RWPE2 (cell line): Measurements from ENCODE around the gene AP4B1.

Experiments used
- ATAC-seq: fragments of 200-7000 bp; cut with Tn5 transposase; 3 replicates; pipeline ENCODE4 v1.9.1; 2021; ENCODE audit warnings: low read depth
- DNase-seq: peaks from one replicate; pipeline ENCODE4 v3.0.0-alpha.2; 2020; ENCODE audit warnings: low spot score
- H3K27ac ChIP-seq: fragments of 450-650 bp; 2 replicates; pipeline ENCODE4 v1.5.1; 2017; ENCODE audit warnings: mild to moderate bottlenecking; ENCODE audit not compliant: poor library complexity, severe bottlenecking
- H3K27me3 ChIP-seq: fragments of 250-450 bp; sonication (Bioruptor Pico); 2 replicates; pipeline ENCODE4 v1.5.1; 2021; ENCODE audit warnings: mild to moderate bottlenecking, moderate library complexity; ENCODE audit not compliant: insufficient read depth, poor library complexity, severe bottlenecking
- H3K36me3 ChIP-seq: fragments of 250-450 bp; sonication (Bioruptor Pico); 2 replicates; pipeline ENCODE4 v1.5.1; 2020; ENCODE audit warnings: low read depth, mild to moderate bottlenecking, moderate library complexity
- H3K4me1 ChIP-seq: fragments of 250-450 bp; sonication (Bioruptor Pico); 2 replicates; pipeline ENCODE4 v1.5.1; 2021; ENCODE audit warnings: mild to moderate bottlenecking, moderate library complexity; ENCODE audit not compliant: insufficient read depth, poor library complexity, severe bottlenecking
- H3K4me3 ChIP-seq: fragments of 250-450 bp; sonication (Bioruptor Pico); 2 replicates; pipeline ENCODE4 v1.5.1; 2021; ENCODE audit warnings: mild to moderate bottlenecking, moderate library complexity; ENCODE audit not compliant: severe bottlenecking
- H3K9me3 ChIP-seq: fragments of 250-450 bp; sonication (Bioruptor Pico); 2 replicates; pipeline ENCODE4 v1.5.1; 2021; ENCODE audit warnings: mild to moderate bottlenecking, moderate library complexity; ENCODE audit not compliant: severe bottlenecking
- TF ChIP-seq, protein P1 (sequence below): fragments of 450-650 bp; IDR thresholded peaks from one replicate; pipeline ENCODE4 v1.5.1; 2017; ENCODE audit warnings: mild to moderate bottlenecking, moderate library complexity; ENCODE audit not compliant: poor library complexity, severe bottlenecking

AP4B1 gene

DNA sequence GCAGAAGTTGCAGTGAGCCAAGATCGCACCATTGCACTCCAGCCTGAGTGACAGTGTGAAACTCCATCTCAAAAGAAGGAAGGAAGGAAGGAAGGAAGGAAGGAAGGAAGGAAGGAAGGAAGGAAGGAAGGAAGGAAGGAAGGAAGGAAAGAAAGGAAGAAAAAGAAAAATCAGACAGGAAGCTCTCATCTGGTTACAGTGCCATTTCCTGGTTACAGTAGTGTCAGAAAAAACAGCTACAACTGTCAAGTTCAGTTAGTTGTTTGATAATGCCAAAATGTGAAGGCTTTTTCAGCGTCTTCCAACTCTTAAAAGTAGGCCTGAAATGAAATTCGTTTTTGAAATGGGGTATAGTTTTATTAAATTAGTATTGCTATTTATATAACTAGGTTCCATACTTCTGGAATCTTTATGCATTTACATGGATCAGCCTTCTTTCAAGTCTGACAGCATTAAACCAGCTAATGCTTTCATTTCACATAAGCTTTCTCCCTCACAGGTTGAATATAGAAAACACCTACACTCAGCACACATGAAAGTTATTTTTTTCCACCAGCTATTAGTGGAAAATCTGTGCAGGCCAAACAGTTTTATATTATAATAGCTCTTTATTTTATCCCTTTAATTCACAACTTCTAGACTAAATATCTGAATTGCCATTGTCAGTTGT, 54.3 kb downstream of the AP4B1 start:
- no peaks in the 10 kb centered on the region for H3K27me3 ChIP-seq
- H3K36me3 ChIP-seq, result no peaks in the 10 kb centered on the region
- DNase-seq (no peak), ATAC-seq (no peak)
- no peaks in the 10 kb centered on the region for H3K9me3 ChIP-seq
- H3K4me3 ChIP-seq, result no peak overlapping the region
- no peaks in the 10 kb centered on the region for H3K4me1 ChIP-seq
- TF ChIP-seq, protein P1, sequence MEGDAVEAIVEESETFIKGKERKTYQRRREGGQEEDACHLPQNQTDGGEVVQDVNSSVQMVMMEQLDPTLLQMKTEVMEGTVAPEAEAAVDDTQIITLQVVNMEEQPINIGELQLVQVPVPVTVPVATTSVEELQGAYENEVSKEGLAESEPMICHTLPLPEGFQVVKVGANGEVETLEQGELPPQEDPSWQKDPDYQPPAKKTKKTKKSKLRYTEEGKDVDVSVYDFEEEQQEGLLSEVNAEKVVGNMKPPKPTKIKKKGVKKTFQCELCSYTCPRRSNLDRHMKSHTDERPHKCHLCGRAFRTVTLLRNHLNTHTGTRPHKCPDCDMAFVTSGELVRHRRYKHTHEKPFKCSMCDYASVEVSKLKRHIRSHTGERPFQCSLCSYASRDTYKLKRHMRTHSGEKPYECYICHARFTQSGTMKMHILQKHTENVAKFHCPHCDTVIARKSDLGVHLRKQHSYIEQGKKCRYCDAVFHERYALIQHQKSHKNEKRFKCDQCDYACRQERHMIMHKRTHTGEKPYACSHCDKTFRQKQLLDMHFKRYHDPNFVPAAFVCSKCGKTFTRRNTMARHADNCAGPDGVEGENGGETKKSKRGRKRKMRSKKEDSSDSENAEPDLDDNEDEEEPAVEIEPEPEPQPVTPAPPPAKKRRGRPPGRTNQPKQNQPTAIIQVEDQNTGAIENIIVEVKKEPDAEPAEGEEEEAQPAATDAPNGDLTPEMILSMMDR, result no peak
- H3K27ac ChIP-seq, result no peak overlapping the region

DNA sequence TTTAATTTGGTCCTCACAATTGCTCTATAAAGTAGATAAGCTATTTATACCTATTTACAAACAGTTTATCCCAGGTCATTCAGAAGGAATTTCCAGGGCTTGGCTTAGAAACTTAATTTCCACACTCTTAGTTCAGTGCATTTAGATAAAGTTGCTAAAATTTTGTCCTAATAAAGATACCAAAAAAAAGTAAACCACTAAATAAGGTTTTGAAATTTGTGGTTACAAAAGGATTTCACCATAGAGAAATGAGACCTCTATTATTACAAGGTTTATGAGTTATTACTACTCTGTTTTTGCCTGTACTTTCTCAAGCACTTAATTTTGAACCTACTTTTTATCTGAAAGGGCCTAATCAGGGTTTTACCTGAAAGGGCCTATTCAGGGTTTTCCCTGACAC, 55.5 kb downstream of the AP4B1 start:
- H3K4me3 ChIP-seq, result no peak overlapping the region
- no peaks in the 10 kb centered on the region for H3K36me3 ChIP-seq
- TF ChIP-seq, protein P1, result no peak
- no peaks in the 10 kb centered on the region for H3K9me3 ChIP-seq
- ATAC-seq (no peak), DNase-seq (no peak)
- no peak overlapping the region for H3K27ac ChIP-seq
- no peaks in the 10 kb centered on the region for H3K27me3 ChIP-seq
- H3K4me1 ChIP-seq, result no peaks in the 10 kb centered on the region

DNA sequence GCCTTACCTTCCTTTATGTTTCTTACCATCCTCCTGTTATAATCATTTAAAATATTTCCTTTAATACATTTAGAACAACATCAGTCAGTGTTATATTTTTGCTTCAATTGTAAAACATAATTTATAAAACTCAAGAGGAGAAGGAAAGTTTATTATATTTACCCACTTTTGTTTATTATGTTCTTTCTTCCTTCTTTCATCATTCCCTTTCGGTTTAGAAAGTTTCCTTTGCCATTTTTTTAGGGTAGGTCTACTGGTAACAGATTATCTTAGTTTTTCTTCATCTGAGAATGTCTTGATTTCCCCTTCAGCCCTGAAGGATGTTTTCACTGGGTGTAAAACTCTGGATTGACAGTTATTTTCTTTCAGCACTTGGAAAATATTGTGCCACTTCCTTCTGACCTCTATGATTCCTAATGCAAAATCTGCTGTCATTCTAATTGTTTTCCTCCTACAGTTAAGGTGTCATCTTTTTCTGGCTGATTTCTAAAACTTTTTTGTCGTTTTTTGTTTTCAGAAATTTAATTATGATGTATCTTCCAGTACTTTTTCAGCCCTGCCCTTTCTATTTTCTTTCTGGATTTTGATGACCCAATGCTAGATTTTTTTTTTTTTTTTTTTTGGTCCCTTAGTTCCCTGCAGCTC, 58.1 kb downstream of the AP4B1 start:
- no peaks in the 10 kb centered on the region for H3K27me3 ChIP-seq
- H3K27ac ChIP-seq, result no peak overlapping the region
- no peaks in the 10 kb centered on the region for H3K36me3 ChIP-seq
- H3K4me3 ChIP-seq, result no peak overlapping the region
- TF ChIP-seq, protein P1, result no peak
- DNase-seq (no peak), ATAC-seq (no peak)
- no peaks in the 10 kb centered on the region for H3K9me3 ChIP-seq
- no peaks in the 10 kb centered on the region for H3K4me1 ChIP-seq
